Kidney (tissue), 14 donors: ENCODE measurements around the gene MFRP. TPM values are rescaled to one million over a fixed set of nuclear protein-coding genes. Genes with fewer than 3 reads are reported as not detected.
A peak's percentile ranks its signal among the peaks of the same experiment; 100 is the strongest.

Experiments used
- DNase-seq, 5 donors: peaks; one replicate each; pipeline ENCODE4 v3.0.0-alpha.2; 2013 to 2020
- FAIRE-seq: peaks from 2 replicates; lab custom pipeline; 2012; peaks lifted over from hg19 to GRCh38; lab: Jason Lieb, UNC
- H3K27ac ChIP-seq, 2 donors: one replicate each; pipeline ENCODE4 v1.7.0; 2013; ENCODE audit warnings: low read depth in 2 of 2, low read length in 2 of 2, inconsistent platforms in 1 of 2
- H3K27me3 ChIP-seq: one replicate; pipeline ENCODE4 v1.7.1; 2013; ENCODE audit warnings: low read length, inconsistent platforms; ENCODE audit not compliant: control insufficient read depth, insufficient read depth
- H3K36me3 ChIP-seq, 3 donors: one replicate each; pipeline versions ENCODE4 v1.7.0 to v1.7.1; 2013; ENCODE audit warnings: low read length in 3 of 3, control low read depth in 1 of 3, inconsistent platforms in 1 of 3; ENCODE audit not compliant: insufficient read depth in 3 of 3, control insufficient read depth in 2 of 3
- H3K4me1 ChIP-seq, 3 donors: one replicate each; pipeline versions ENCODE4 v1.7.0 to v1.7.1; 2013; ENCODE audit warnings: low read length in 3 of 3, inconsistent platforms in 1 of 3, low read depth in 1 of 3; ENCODE audit not compliant: control insufficient read depth in 2 of 3, insufficient read depth in 2 of 3
- H3K4me3 ChIP-seq, 3 donors: one replicate each; pipeline versions ENCODE4 v1.7.0 to v1.8.1; 2013; ENCODE audit warnings: low read length in 3 of 3, control low read depth in 1 of 3, inconsistent platforms in 1 of 3
- H3K9ac ChIP-seq, 3 donors: one replicate each; pipeline versions ENCODE4 v1.7.0 to v1.7.1; 2013; ENCODE audit warnings: low read length in 3 of 3, control low read depth in 1 of 3, inconsistent platforms in 1 of 3
- H3K9me3 ChIP-seq, 3 donors: one replicate each; pipeline versions ENCODE4 v1.7.0 to v1.7.1; 2013; ENCODE audit warnings: low read length in 3 of 3, control low read depth in 1 of 3, inconsistent platforms in 1 of 3; ENCODE audit not compliant: control insufficient read depth in 2 of 3, insufficient read depth in 1 of 3
- CTCF ChIP-seq: IDR thresholded peaks from 3 replicates; pipeline ENCODE4 v1.5.1; 2012; ENCODE audit warnings: mild to moderate bottlenecking, moderate library complexity, borderline replicate concordance; ENCODE audit not compliant: insufficient read depth; ENCODE audit errors: extremely low read depth
- intact Hi-C: fragments of 100-400 bp; cut with DNase I; formaldehyde crosslinking; loops from one replicate; pipeline ENCODE4 v1.11.1; 2022
- polyA plus RNA-seq: library from polyadenylated mRNA; stranded (reverse); fragments of 350-450 nt; fragmentation: Illumina TruSeq; extraction: RNeasy Lipid Tissue Mini Kit (QIAGEN cat#74804); gene quantifications from one replicate; pipeline ENCODE4 v1.2.3, GENCODE V29; 2014; ENCODE audit warnings: low read depth, low replicate concordance; ENCODE audit not compliant: insufficient read depth
- total RNA-seq: library from RNA; stranded (reverse); fragmentation: NEBNext Ultra II Directional; extraction: Animal tissue kit (Norgen Biotek cat#: 25700); gene quantifications from one replicate; pipeline ENCODE4 v1.2.1, GENCODE V29; 2021
- donor health status: control.
- donor health status: control.
- donor health status: control.
- donor health status: control.
- donor health status: control.
- donor health status: DM: yes; HTN: yes; CAD: no.
- donor health status: Normal renal cell carcinoma (clear cell type).

The MFRP gene
- total and polyA plus RNA-seq, 2 donors from 2014 or later = not detected

GRCh38 chr11:119316016-119316728, 30.3 kb downstream of the MFRP start:
- peak overlapping the region; percentile 10 to 57 (median 30) for H3K4me3 ChIP-seq
- peak overlapping the region in 1 of 3 donors; percentile 58 for H3K9ac ChIP-seq
- no peaks in the 10 kb centered on the region for H3K9me3 ChIP-seq
- intact Hi-C loops = no loop called here
- H3K27ac ChIP-seq = peak overlapping the region; percentile 41 to 71
- DNase-seq (peak in 4 of 5 donors; percentile 52 to 88 (median 73)), FAIRE-seq (no peak)
- H3K27me3 ChIP-seq = no peaks in the 10 kb centered on the region
- H3K4me1 ChIP-seq = peaks cover 0 to 24% (median 9%) of the 10 kb centered on the region in 3 donors
- no peaks in the 10 kb centered on the region for H3K36me3 ChIP-seq
- no peak for TF ChIP-seq CTCF

- Histone ChIP-seq H3K36me3 (no peaks in the 10 kb centered on the region), H3K9ac (peak overlapping the region in 1 of 3 donors; percentile 58), H3K27ac (peak overlapping the region; percentile 43 to 71), H3K27me3 (no peaks in the 10 kb centered on the region), H3K4me3 (peak overlapping the region; percentile 10 to 57 (median 30)), H3K4me1 (peaks cover 0 to 20% (median 9%) of the 10 kb centered on the region in 3 donors), H3K9me3 (no peaks in the 10 kb centered on the region)
- no peak for TF ChIP-seq CTCF
- DNase-seq (peak in 4 of 5 donors; percentile 62 to 81 (median 74)), FAIRE-seq (no peak)
- intact Hi-C loops = no loop called here
Observed at GRCh38 chr11:119315131-119316015, 31.1 kb downstream of the MFRP start.

GRCh38 chr11:119314726-119315125, 31.8 kb downstream of the MFRP start:
- Histone ChIP-seq H3K9me3 (no peaks in the 10 kb centered on the region), H3K27ac (peak overlapping the region in 1 of 2 donors; percentile 71), H3K4me3 (peak overlapping the region in 1 of 3 donors; percentile 6), H3K9ac (no peak overlapping the region), H3K36me3 (no peaks in the 10 kb centered on the region), H3K4me1 (peaks cover 0 to 20% (median 9%) of the 10 kb centered on the region in 3 donors), H3K27me3 (no peaks in the 10 kb centered on the region)
- no peak for TF ChIP-seq CTCF
- DNase-seq = peak in 1 of 5 donors; percentile 51
- no peak for FAIRE-seq
- intact Hi-C loops = no loop called here
